GM11168 (cell line): ENCODE results near the gene REG4.
"Not testable (repeated sequence)": the region's sequence is repeated elsewhere in the genome, so short reads cannot be mapped to it uniquely, and the experiment has no call there.

Experiments used
- in situ Hi-C: fragments of 300-500 bp; cut with MboI; formaldehyde crosslinking; loops from one replicate; pipeline ENCODE4 v1.12.0; 2022; ENCODE audit warnings: low sequenced_read_pairs; ENCODE audit not compliant: unreplicated experiment

REG4 gene

GRCh38 chr1:119808972-119809550, 2.2 kb downstream of the REG4 start:
- in situ Hi-C loops: no loop called here

- in situ Hi-C loops: no loop called here
These were observed 2.8 kb downstream of the REG4 start for GRCh38 chr1:119808491-119808890.

GRCh38 chr1:119806489-119806888, 4.8 kb downstream of the REG4 start:
- in situ Hi-C loops: no loop called here

GRCh38 chr1:119805746-119806145, 5.5 kb downstream of the REG4 start:
- in situ Hi-C loops: no loop called here

GRCh38 chr1:119805247-119805646, 6.0 kb downstream of the REG4 start:
- in situ Hi-C loops: no loop called here

- in situ Hi-C loops: no loop called here
These were observed 11.6 kb downstream of the REG4 start for GRCh38 chr1:119799599-119800177.

- in situ Hi-C loops: no loop called here
These were observed 12.3 kb downstream of the REG4 start for GRCh38 chr1:119799003-119799402.

- in situ Hi-C loops: no loop called here
These were observed 13.7 kb downstream of the REG4 start for GRCh38 chr1:119797606-119798005.

GRCh38 chr1:119797162-119797561, 14.1 kb downstream of the REG4 start:
- in situ Hi-C loops: no loop called here

GRCh38 chr1:119795261-119796200, 15.7 kb downstream of the REG4 start:
- in situ Hi-C loops: no loop called here

GRCh38 chr1:119794876-119795240, 16.4 kb downstream of the REG4 start:
- in situ Hi-C loops: no loop called here

- in situ Hi-C loops: no loop called here
These were observed 16.9 kb downstream of the REG4 start for GRCh38 chr1:119794230-119794875.

GRCh38 chr1:119791377-119791776, 19.9 kb downstream of the REG4 start:
- in situ Hi-C loops: no loop called here

GRCh38 chr1:119790451-119791198, 20.6 kb downstream of the REG4 start:
- in situ Hi-C loops: no loop called here

- in situ Hi-C loops: no loop called here
These were observed 23.5 kb downstream of the REG4 start for GRCh38 chr1:119787776-119788175.

- in situ Hi-C loops: not testable (repeated sequence)
These were observed 24.7 kb downstream of the REG4 start for GRCh38 chr1:119786473-119787050.

- in situ Hi-C loops: not testable (repeated sequence)
These were observed 25.2 kb downstream of the REG4 start for GRCh38 chr1:119786046-119786445.

GRCh38 chr1:119784191-119784781, 27.0 kb downstream of the REG4 start:
- in situ Hi-C loops: no loop called here

GRCh38 chr1:119783354-119784185, 27.7 kb downstream of the REG4 start:
- in situ Hi-C loops: no loop called here
